Measurements from ENCODE around the gene STOX2. TPM values are rescaled to one million over a fixed set of nuclear protein-coding genes. Genes with fewer than 3 reads are reported as not detected.
A peak's percentile ranks its signal among the peaks of the same experiment; 100 is the strongest.

The STOX2 gene
- total and polyA plus RNA-seq, 10 of the 15 experiments (the other 5 are each of a cell fraction or from before 2014, with no cell fraction given), result 0.01 to 1.2 (median 0.18) TPM; not detected in 4

DNA sequence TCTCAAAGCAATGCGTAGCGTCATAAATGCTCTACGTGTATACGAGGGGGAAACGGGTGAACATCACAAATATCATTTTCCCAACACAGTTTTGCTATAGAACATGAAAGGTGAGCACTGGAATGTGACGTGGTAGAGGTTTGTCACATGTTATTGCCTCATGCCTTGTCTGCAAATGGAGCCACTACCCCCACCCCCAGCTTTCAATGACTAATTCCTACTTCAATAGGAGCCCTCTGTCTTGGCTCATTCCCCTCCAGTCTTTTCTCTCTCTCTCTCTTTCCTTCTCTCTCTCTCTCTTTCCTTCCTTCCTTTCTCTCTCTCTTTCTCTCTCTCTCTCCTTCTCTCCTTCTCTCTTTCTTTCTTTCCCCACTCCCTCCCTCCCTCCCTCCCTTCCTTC is 127.0 kb downstream of the STOX2 start (continued):
- TF ChIP-seq, protein P1, sequence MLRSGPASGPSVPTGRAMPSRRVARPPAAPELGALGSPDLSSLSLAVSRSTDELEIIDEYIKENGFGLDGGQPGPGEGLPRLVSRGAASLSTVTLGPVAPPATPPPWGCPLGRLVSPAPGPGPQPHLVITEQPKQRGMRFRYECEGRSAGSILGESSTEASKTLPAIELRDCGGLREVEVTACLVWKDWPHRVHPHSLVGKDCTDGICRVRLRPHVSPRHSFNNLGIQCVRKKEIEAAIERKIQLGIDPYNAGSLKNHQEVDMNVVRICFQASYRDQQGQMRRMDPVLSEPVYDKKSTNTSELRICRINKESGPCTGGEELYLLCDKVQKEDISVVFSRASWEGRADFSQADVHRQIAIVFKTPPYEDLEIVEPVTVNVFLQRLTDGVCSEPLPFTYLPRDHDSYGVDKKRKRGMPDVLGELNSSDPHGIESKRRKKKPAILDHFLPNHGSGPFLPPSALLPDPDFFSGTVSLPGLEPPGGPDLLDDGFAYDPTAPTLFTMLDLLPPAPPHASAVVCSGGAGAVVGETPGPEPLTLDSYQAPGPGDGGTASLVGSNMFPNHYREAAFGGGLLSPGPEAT (IDR thresholded peaks at IDR 0.05; ENCODE audit: low read depth), result no peak
- TF ChIP-seq RCOR1 (conservative IDR thresholded peaks at IDR 0.05; ENCODE audit: low read depth, low read length) (no peak), RFX5 (IDR thresholded peaks at IDR 0.05; ENCODE audit: low read depth, low read length) (no peak), SREBF1 (IDR thresholded peaks at IDR 0.05; ENCODE audit: low read length) (no peak)

DNA sequence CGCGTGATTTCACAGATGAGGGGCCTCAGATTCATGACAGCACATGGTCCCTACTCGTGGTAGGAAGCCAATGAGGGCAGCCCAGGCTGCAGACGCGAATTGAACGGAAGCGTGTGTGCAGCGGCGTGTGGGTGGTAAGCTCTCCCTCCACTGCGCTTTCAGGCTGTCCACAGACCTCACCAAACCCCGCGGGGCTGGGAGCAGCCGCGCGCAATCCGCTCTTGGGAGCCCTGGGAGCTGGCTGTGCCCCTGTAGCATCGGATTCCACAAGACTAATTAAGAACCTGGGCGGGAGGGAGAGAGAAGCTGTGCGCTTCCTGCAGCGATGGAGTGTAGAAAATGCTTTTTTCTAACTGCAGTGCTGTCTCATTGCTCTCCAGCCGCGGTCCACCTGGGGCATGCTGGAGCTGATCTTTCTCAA is 134.9 kb downstream of the STOX2 start:
- TF ChIP-seq, protein P2, sequence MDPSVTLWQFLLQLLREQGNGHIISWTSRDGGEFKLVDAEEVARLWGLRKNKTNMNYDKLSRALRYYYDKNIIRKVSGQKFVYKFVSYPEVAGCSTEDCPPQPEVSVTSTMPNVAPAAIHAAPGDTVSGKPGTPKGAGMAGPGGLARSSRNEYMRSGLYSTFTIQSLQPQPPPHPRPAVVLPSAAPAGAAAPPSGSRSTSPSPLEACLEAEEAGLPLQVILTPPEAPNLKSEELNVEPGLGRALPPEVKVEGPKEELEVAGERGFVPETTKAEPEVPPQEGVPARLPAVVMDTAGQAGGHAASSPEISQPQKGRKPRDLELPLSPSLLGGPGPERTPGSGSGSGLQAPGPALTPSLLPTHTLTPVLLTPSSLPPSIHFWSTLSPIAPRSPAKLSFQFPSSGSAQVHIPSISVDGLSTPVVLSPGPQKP (IDR thresholded peaks at IDR 0.05; ENCODE audit: low read depth, low read length), result no peak
- TF ChIP-seq, protein P3, sequence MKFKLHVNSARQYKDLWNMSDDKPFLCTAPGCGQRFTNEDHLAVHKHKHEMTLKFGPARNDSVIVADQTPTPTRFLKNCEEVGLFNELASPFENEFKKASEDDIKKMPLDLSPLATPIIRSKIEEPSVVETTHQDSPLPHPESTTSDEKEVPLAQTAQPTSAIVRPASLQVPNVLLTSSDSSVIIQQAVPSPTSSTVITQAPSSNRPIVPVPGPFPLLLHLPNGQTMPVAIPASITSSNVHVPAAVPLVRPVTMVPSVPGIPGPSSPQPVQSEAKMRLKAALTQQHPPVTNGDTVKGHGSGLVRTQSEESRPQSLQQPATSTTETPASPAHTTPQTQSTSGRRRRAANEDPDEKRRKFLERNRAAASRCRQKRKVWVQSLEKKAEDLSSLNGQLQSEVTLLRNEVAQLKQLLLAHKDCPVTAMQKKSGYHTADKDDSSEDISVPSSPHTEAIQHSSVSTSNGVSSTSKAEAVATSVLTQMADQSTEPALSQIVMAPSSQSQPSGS (IDR thresholded peaks at IDR 0.05; ENCODE audit: low read length), result no peak
- no peak for TF ChIP-seq SREBF1 (IDR thresholded peaks at IDR 0.05; ENCODE audit: low read length)
- TF ChIP-seq MEF2B (IDR thresholded peaks at IDR 0.05; ENCODE audit: partially characterized antibody, poor library complexity, severe bottlenecking), result no peak
- no peak for TF ChIP-seq RBBP5 (conservative IDR thresholded peaks at IDR 0.05)
- TF ChIP-seq FOS (IDR thresholded peaks at IDR 0.05; ENCODE audit: borderline replicate concordance, extremely low read depth, insufficient read length), result no peak
- TF ChIP-seq HDGF (IDR thresholded peaks at IDR 0.05), result no peak
- no peak for TF ChIP-seq SRF (IDR thresholded peaks at IDR 0.05; ENCODE audit: low read depth in 2 of 2, low read length in 2 of 2)
- TF ChIP-seq RAD51 (IDR thresholded peaks at IDR 0.05), result no peak
- TF ChIP-seq, protein P4, sequence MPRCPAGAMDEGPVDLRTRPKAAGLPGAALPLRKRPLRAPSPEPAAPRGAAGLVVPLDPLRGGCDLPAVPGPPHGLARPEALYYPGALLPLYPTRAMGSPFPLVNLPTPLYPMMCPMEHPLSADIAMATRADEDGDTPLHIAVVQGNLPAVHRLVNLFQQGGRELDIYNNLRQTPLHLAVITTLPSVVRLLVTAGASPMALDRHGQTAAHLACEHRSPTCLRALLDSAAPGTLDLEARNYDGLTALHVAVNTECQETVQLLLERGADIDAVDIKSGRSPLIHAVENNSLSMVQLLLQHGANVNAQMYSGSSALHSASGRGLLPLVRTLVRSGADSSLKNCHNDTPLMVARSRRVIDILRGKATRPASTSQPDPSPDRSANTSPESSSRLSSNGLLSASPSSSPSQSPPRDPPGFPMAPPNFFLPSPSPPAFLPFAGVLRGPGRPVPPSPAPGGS (IDR thresholded peaks at IDR 0.05; ENCODE audit: borderline replicate concordance, insufficient read depth, low read depth, low read length, poor library complexity, severe bottlenecking), result no peak
- Histone ChIP-seq H3K79me2 (ENCODE audit: control insufficient read depth, insufficient read depth, low read length) (no peaks in the 10 kb centered on the region), H3K4me1 (ENCODE audit: control insufficient read depth, insufficient read depth, low read length) (no peaks in the 10 kb centered on the region), H3K4me3 (no peak overlapping the region), H3K27ac (ENCODE audit: control insufficient read depth, insufficient read depth) (no peak overlapping the region), H3K9ac (ENCODE audit: control insufficient read depth, insufficient read depth, low read length) (no peak overlapping the region), H3K36me3 (ENCODE audit: control insufficient read depth in 2 of 2, insufficient read depth in 2 of 2, low read length in 1 of 2) (no peaks in the 10 kb centered on the region), H3K9me3 (replicated peaks; ENCODE audit: control insufficient read depth, insufficient read depth, low read length) (no peaks in the 10 kb centered on the region), H4K20me1 (ENCODE audit: control insufficient read depth, insufficient read depth) (no peaks in the 10 kb centered on the region), H3K4me2 (ENCODE audit: control insufficient read depth, insufficient read depth) (no peak overlapping the region), H2AFZ (ENCODE audit: control insufficient read depth, low read depth, low read length) (no peak overlapping the region), H3K27me3 (replicated peaks in 1 of 2; ENCODE audit: control insufficient read depth in 2 of 2, insufficient read depth in 2 of 2, low read length in 1 of 2) (peaks cover 3 to 8% of the 10 kb centered on the region in 2 experiments; a peak in 2 of 4 replicates)
- ChIA-PET SMC1A (ENCODE audit: uncharacterized antibody, unreplicated experiment) (no interaction called here), CTCF (no interaction called here), POLR2A (no interaction called here), RAD21 (ENCODE audit: unreplicated experiment) (interaction anchor here (0.6 kb wide), 1 partner anchor 22 kb away, joined by 3 read pairs; no protein-coding TSS in a partner anchor)
- whole genome bisulfite sequencing (ENCODE audit: insufficient coverage, insufficient replicate concordance, low lambda C conversion rate, missing lambda C conversion rate), result 8% methylated on average over 22 of the region's 22 CpGs
- DNase-seq (ENCODE audit: low read depth, low spot score) (no peak), ATAC-seq (peak; percentile 35; the same call in 2 of the 3 replicates), FAIRE-seq (no peak)
- in situ Hi-C loops (cut with MboI) (no loop called here), intact Hi-C loops (cut with micrococcal nuclease; ENCODE audit: unreplicated experiment) (no loop called here)
- no TSS peak for BruUV-seq (replicated peaks)

All from GM12878 (cell line).